ENCODE data around the gene ZC3H12C.
"Not testable (repeated sequence)": the region's sequence is repeated elsewhere in the genome, so short reads cannot be mapped to it uniquely, and the experiment has no call there.

Gene ZC3H12C

GRCh38 chr11:110198031-110198729 lies 105.0 kb downstream of the ZC3H12C start:
- intact Hi-C loops (cut with DNase I), result loop anchor here (5.0 to 10.0 kb wide), 2 partner anchors 47 to 251 kb away; no protein-coding TSS in a partner anchor
- DNase-seq, result no peak

- intact Hi-C loops (cut with DNase I), result loop anchor here (5.0 to 10.0 kb wide), 2 partner anchors 45 to 252 kb away; no protein-coding TSS in a partner anchor
- DNase-seq, result no peak
Measured at GRCh38 chr11:110199184-110199981, 106.2 kb downstream of the ZC3H12C start.

GRCh38 chr11:110200241-110200640 lies 107.0 kb downstream of the ZC3H12C start:
- intact Hi-C loops (cut with DNase I), result loop anchor here (2.0 to 5.0 kb wide), 3 partner anchors 97 to 235 kb away; partner anchors contain the start of gene RDX
- no peak for DNase-seq

GRCh38 chr11:110200836-110201235 lies 107.6 kb downstream of the ZC3H12C start:
- intact Hi-C loops (cut with DNase I), result loop anchor here (1.0 to 5.0 kb wide), 4 partner anchors 96 to 234 kb away; partner anchors contain the start of gene RDX
- DNase-seq, result no peak

- no peak for DNase-seq
- intact Hi-C loops (cut with DNase I), result no loop called here
Measured at GRCh38 chr11:110207123-110207522, 113.9 kb downstream of the ZC3H12C start.

- DNase-seq; intact Hi-C loops (cut with DNase I): not testable (repeated sequence)
Measured at GRCh38 chr11:110208678-110209312, 115.6 kb downstream of the ZC3H12C start.

GRCh38 chr11:110209313-110209694 lies 116.1 kb downstream of the ZC3H12C start:
- intact Hi-C loops (cut with DNase I); DNase-seq: not testable (repeated sequence)

GRCh38 chr11:110217223-110217877 lies 124.2 kb downstream of the ZC3H12C start:
- intact Hi-C loops (cut with DNase I), result no loop called here
- no peak for DNase-seq

- DNase-seq, result no peak
- intact Hi-C loops (cut with DNase I), result no loop called here
Measured at GRCh38 chr11:110217936-110218335, 124.7 kb downstream of the ZC3H12C start.

GRCh38 chr11:110219006-110219785 lies 126.0 kb downstream of the ZC3H12C start:
- intact Hi-C loops (cut with DNase I), result no loop called here
- no peak for DNase-seq
